Measurements from ENCODE around the gene MYL6B.

The MYL6B gene

DNA sequence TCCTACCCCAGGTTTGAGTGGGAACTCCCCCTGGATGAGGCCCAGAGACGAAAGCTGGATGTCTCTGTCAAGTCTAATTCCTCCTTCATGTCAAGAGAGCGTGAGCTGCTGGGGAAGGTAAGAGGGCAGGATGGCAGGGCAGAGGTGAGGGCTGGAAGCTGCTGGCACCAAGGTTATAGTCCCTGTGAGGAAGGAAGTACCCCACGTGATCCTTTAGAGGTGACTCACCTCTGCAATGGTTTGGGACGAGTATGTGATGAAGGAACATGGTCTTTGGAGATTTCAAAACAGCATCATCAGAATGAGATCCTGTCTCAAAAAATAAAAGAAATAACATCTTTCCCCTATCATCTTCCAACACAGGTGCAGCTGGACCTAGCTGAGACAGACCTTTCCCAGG, 9.2 kb upstream of the MYL6B start:
- H3K36me3 ChIP-seq (ENCODE audit: control insufficient read depth, insufficient read depth, low read length, severe bottlenecking), result peaks cover 65% of the 10 kb centered on the region
- no peaks in the 10 kb centered on the region for H3K27me3 ChIP-seq (replicated peaks; ENCODE audit: control insufficient read depth, insufficient read depth, low read length)
- no peaks in the 10 kb centered on the region for H3K9me3 ChIP-seq (ENCODE audit: control insufficient read depth, low read length)
- DNase-seq (ENCODE audit: low read depth), result no peak
- H3K9ac ChIP-seq (ENCODE audit: low read length), result no peak overlapping the region
- H3K4me3 ChIP-seq (ENCODE audit: low read length), result no peak overlapping the region
- peaks cover 39% of the 10 kb centered on the region for H3K4me1 ChIP-seq (ENCODE audit: control insufficient read depth, insufficient read depth, low read length)

DNA sequence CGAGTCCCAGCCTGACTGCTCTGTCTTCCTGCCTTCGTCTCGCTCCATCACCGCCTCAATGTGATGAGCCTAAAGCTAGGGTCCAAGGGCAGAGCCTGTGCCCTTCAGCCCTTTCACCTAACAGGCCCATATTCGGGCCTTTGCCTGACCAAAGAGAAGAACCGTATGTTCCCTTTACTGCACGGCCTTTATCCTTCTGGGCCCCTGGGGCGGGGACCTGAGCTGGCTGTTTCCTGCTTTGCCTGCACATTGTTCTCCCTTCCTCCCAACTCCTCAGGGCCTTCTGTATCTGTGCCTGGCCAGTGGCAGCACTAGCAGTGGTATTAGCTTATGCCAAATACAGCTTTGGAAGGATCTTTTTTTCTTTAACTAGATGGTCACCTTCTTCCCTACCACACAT, 8.5 kb upstream of the MYL6B start:
- peaks cover 58% of the 10 kb centered on the region for H3K36me3 ChIP-seq (ENCODE audit: control insufficient read depth, insufficient read depth, low read length, severe bottlenecking)
- H3K9me3 ChIP-seq (ENCODE audit: control insufficient read depth, low read length), result no peaks in the 10 kb centered on the region
- no peaks in the 10 kb centered on the region for H3K27me3 ChIP-seq (replicated peaks; ENCODE audit: control insufficient read depth, insufficient read depth, low read length)
- DNase-seq (ENCODE audit: low read depth), result no peak
- H3K4me1 ChIP-seq (ENCODE audit: control insufficient read depth, insufficient read depth, low read length), result peaks cover 44% of the 10 kb centered on the region
- no peak overlapping the region for H3K4me3 ChIP-seq (ENCODE audit: low read length)
- no peak overlapping the region for H3K9ac ChIP-seq (ENCODE audit: low read length)

DNA sequence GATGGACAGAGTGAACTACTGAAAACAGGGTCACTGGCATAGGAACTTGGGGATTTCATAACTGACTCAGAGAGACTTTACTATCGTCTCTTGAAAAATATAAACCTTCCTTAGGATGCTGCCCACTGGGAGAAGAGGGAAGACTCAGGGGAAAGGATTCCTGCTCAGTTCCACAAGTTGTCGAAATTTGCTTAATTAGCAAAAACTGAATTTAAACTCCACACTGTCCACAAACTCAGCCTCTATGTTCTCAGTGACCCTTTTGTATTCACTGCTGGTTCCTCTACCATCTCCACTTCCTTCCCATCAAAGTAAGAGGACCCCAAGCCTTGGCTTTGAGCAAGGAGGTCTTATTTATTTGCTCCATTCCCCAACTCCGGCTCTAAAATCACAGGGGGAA, 7.2 kb upstream of the MYL6B start:
- H3K4me1 ChIP-seq (ENCODE audit: control insufficient read depth, insufficient read depth, low read length), result peaks cover 44% of the 10 kb centered on the region
- peaks cover 45% of the 10 kb centered on the region for H3K36me3 ChIP-seq (ENCODE audit: control insufficient read depth, insufficient read depth, low read length, severe bottlenecking)
- H3K27me3 ChIP-seq (replicated peaks; ENCODE audit: control insufficient read depth, insufficient read depth, low read length), result no peaks in the 10 kb centered on the region
- no peak overlapping the region for H3K9ac ChIP-seq (ENCODE audit: low read length)
- DNase-seq (ENCODE audit: low read depth), result no peak
- H3K4me3 ChIP-seq (ENCODE audit: low read length), result no peak overlapping the region
- no peaks in the 10 kb centered on the region for H3K9me3 ChIP-seq (ENCODE audit: control insufficient read depth, low read length)

DNA sequence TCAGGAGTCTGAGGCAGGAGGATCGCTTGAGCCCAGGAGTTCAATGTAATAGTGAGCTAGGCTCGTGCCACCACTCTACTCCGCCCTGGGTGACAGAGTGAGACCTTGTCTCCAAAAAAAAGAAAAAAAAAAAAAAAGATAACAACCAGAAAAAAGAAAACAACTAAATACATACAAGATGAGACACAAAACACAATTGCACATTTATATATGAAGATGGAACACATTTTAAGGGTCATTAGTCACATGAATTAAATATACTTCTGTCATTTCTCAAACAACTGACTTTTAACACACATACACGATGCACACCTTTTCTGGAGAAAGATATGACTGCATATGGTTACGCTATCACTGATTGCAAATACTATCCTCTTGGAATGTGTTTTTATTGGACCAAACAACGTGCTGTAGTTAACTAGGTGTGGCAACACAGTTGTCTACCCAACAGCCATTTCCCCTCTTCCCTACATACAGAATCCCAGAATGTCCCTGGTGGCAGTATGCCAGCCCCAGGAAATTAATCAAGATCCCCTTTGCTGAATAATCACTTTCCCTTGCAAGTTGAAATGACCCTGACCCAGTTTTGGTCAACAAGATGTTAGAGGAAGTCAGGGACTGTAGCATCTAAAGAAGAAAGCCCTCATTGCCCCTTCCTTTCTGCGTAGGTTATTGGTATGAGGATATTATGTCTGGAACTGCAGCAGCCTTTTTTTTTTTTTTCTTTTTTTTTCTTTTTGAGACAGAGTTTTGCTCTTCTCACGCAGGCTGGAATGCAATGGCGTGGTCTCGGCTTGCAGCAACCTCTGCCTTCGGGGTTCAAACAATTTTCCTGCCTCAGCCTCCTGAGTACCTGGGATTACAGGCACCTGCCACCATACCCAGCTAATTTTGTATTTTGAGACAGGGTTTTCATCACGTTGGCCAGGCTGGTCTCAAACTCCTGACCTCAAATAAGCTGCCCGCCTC, 5.6 kb upstream of the MYL6B start:
- Histone ChIP-seq H3K4me3 (ENCODE audit: low read length) (no peak overlapping the region), H3K9me3 (ENCODE audit: control insufficient read depth, low read length) (no peaks in the 10 kb centered on the region), H3K27me3 (replicated peaks; ENCODE audit: control insufficient read depth, insufficient read depth, low read length) (no peaks in the 10 kb centered on the region), H3K9ac (ENCODE audit: low read length) (peak overlapping the region; percentile 68), H3K4me1 (ENCODE audit: control insufficient read depth, insufficient read depth, low read length) (peaks cover 56% of the 10 kb centered on the region), H3K36me3 (ENCODE audit: control insufficient read depth, insufficient read depth, low read length, severe bottlenecking) (peaks cover 32% of the 10 kb centered on the region)
- no peak for DNase-seq (ENCODE audit: low read depth)

DNA sequence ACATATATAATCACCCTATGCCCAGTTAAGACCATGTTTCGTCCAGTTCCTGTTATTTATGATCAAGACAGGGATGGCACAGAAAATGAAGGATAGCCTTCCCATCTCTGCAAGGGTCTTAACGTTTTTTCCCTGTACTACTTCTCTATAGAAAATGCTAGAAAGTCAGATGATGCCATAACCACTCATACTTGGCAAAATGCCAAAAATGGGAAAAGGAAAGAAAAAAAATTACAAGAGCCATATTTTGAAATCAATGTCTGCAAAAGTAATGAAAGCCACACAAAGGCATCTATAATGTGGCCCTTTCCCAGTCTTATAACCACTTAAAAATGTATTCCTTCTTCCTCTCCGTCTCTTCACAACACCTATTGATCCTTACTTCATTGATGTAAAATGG, 1.8 kb upstream of the MYL6B start:
- Histone ChIP-seq H3K27me3 (replicated peaks; ENCODE audit: control insufficient read depth, insufficient read depth, low read length) (no peaks in the 10 kb centered on the region), H3K4me3 (ENCODE audit: low read length) (no peak overlapping the region), H3K9ac (ENCODE audit: low read length) (peak overlapping the region; percentile 1), H3K9me3 (ENCODE audit: control insufficient read depth, low read length) (no peaks in the 10 kb centered on the region), H3K4me1 (ENCODE audit: control insufficient read depth, insufficient read depth, low read length) (peaks cover 50% of the 10 kb centered on the region), H3K36me3 (ENCODE audit: control insufficient read depth, insufficient read depth, low read length, severe bottlenecking) (no peaks in the 10 kb centered on the region)
- DNase-seq (ENCODE audit: low read depth), result peak; percentile 56

DNA sequence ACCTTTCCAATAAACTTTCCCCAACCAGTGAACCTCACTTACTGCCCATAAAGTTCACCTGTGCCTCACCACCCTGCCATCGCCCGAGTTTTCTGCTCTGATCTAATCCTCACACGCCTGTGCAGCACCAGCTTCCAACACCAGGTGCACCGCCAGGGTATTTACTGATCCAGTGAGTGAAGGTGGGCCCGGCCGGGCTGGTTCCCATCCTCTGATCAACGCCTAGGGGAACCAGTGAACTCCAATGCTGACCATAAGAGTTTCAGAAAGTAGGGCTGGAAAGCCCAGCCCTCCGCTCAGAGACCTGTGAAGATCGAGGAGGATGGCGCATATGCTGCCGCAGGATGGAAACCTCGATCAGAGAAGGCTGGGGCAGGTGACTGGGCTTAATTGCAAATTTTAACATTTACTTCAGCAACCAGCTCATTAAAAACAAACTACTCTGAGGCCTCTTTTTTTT, 685 bp upstream of the MYL6B start:
- H3K4me1 ChIP-seq (ENCODE audit: control insufficient read depth, insufficient read depth, low read length), result peaks cover 42% of the 10 kb centered on the region

DNA sequence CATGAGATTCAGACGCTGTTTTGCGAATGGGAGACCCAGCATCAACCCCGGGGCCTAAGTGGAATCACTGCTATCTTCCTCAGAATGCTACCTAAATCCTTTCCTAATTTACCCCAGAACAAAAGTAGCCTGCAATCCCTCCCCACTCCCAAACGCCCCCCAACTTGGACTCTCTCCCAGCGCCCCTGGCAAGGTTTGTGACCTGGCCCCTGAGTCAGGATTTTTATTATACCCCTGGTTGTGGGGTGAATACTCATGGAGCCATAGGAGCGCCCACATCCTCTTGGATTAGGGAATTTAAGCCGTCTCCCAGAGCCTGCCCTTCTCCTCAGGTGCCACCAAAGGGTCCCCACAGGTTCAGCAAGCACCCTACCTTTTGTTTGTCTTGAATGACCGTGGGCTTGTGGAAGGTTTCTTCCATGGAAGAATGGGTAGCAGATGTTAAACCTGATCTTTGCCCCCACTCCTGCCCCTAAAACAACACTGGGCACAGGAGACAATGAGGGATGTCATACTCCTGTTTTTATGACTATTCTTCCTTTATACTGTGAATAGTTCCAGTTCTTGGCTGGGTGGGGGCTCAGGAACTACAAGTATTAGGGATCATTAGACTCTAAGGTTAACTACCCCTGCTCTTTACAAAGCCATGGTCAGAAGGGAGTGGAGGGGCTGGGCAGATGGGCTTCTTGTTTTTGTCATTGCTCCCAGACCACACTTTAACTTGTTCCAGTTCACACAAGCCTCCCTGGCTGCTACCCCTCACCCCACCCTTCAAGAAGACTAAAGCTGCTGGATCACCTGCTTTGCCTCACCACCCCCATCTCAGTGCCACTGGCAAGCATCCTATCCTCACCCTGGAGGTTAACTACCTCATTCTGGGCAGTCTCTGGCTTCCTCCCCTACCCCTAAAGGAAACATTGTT, 630 bp downstream of the MYL6B start:
- DNase-seq (ENCODE audit: low read depth), result no peak
- H3K36me3 ChIP-seq (ENCODE audit: control insufficient read depth, insufficient read depth, low read length, severe bottlenecking), result no peaks in the 10 kb centered on the region
- H3K4me1 ChIP-seq (ENCODE audit: control insufficient read depth, insufficient read depth, low read length), result peaks cover 37% of the 10 kb centered on the region
- peak overlapping the region; percentile 95 for H3K9ac ChIP-seq (ENCODE audit: low read length)
- no peaks in the 10 kb centered on the region for H3K27me3 ChIP-seq (replicated peaks; ENCODE audit: control insufficient read depth, insufficient read depth, low read length)
- H3K9me3 ChIP-seq (ENCODE audit: control insufficient read depth, low read length), result no peaks in the 10 kb centered on the region
- peak overlapping the region; percentile 92 for H3K4me3 ChIP-seq (ENCODE audit: low read length)

More for the DNA sequence above, 685 bp upstream of the MYL6B start:
- peak; percentile 29 for DNase-seq (ENCODE audit: low read depth)
- Histone ChIP-seq H3K9ac (ENCODE audit: low read length) (peak overlapping the region; percentile 95), H3K4me3 (ENCODE audit: low read length) (peak overlapping the region; percentile 92), H3K9me3 (ENCODE audit: control insufficient read depth, low read length) (no peaks in the 10 kb centered on the region), H3K36me3 (ENCODE audit: control insufficient read depth, insufficient read depth, low read length, severe bottlenecking) (no peaks in the 10 kb centered on the region), H3K27me3 (replicated peaks; ENCODE audit: control insufficient read depth, insufficient read depth, low read length) (no peaks in the 10 kb centered on the region)

DNA sequence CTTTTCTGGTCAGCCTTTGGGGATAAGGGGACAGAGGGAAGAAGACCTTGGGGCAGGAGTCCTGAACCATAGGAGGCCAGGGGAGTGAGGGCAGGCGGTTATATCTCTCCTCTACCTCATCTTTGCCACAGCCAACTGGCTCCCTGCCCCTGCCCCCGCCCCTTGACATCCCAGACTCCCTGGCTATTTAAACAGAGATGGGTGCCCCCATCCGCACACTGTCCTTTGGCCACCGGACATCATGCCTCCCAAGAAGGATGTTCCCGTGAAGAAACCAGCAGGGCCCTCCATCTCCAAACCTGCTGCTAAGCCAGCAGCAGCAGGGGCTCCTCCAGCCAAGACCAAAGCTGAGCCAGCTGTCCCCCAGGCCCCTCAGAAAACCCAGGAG, 1.3 kb downstream of the MYL6B start:
- peaks cover 30% of the 10 kb centered on the region for H3K4me1 ChIP-seq (ENCODE audit: control insufficient read depth, insufficient read depth, low read length)
- peak overlapping the region; percentile 95 for H3K9ac ChIP-seq (ENCODE audit: low read length)
- no peaks in the 10 kb centered on the region for H3K9me3 ChIP-seq (ENCODE audit: control insufficient read depth, low read length)
- no peaks in the 10 kb centered on the region for H3K36me3 ChIP-seq (ENCODE audit: control insufficient read depth, insufficient read depth, low read length, severe bottlenecking)
- no peak for DNase-seq (ENCODE audit: low read depth)
- H3K4me3 ChIP-seq (ENCODE audit: low read length), result peak overlapping the region; percentile 92
- H3K27me3 ChIP-seq (replicated peaks; ENCODE audit: control insufficient read depth, insufficient read depth, low read length), result no peaks in the 10 kb centered on the region

DNA sequence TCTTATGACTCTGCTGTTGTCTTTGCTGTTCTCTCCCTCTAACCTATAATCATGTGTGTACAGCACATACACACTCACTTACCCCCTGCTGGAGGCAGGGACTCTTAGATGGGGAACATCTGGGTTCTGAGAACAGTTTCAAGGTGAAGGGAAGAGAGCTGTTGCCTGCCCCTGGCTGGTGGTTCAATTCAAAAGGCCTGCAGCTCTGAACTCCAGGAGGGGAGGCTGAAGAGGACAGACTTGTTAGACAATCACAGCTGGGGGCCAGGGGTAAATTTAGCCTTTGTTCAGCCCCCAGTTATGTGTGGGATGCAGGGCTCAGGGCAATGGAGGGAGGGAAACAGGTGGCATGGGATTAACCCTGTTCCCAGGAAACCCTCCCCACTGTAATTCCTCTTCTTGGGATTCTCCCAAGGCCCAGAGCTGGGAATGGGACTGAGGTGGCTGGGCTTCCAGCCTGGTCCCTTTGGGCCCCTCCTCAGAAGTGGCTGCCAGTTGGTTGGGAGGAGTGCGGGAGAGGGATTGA, 1.9 kb downstream of the MYL6B start:
- Histone ChIP-seq H3K27me3 (replicated peaks; ENCODE audit: control insufficient read depth, insufficient read depth, low read length) (no peaks in the 10 kb centered on the region), H3K9ac (ENCODE audit: low read length) (no peak overlapping the region), H3K9me3 (ENCODE audit: control insufficient read depth, low read length) (no peaks in the 10 kb centered on the region), H3K36me3 (ENCODE audit: control insufficient read depth, insufficient read depth, low read length, severe bottlenecking) (peaks cover under 1% of the 10 kb centered on the region), H3K4me1 (ENCODE audit: control insufficient read depth, insufficient read depth, low read length) (peaks cover 30% of the 10 kb centered on the region), H3K4me3 (ENCODE audit: low read length) (no peak overlapping the region)
- DNase-seq (ENCODE audit: low read depth), result no peak

DNA sequence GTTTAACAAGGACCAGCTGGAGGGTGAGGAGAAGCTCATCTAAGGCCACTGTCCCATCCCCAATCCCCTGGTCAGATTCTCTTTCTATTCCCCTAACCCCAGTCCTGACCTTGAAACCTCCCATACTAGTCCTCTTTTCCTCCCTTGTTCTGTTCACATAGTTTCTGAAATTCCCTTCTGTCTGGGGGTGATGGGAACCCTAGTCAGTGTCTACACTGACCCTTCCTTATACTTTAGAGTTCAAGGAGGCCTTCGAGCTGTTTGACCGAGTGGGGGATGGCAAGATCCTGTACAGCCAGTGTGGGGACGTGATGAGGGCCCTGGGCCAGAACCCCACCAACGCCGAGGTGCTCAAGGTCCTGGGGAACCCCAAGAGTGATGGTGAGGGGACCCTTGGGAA, 2.4 kb downstream of the MYL6B start:
- Histone ChIP-seq H3K4me1 (ENCODE audit: control insufficient read depth, insufficient read depth, low read length) (peaks cover 33% of the 10 kb centered on the region), H3K36me3 (ENCODE audit: control insufficient read depth, insufficient read depth, low read length, severe bottlenecking) (peaks cover 6% of the 10 kb centered on the region), H3K27me3 (replicated peaks; ENCODE audit: control insufficient read depth, insufficient read depth, low read length) (no peaks in the 10 kb centered on the region), H3K9ac (ENCODE audit: low read length) (no peak overlapping the region), H3K9me3 (ENCODE audit: control insufficient read depth, low read length) (no peaks in the 10 kb centered on the region), H3K4me3 (ENCODE audit: low read length) (no peak overlapping the region)
- DNase-seq (ENCODE audit: low read depth), result no peak
